Keratinocyte (primary cell): ENCODE data around the gene HSH2D. TPM values are rescaled to one million over a fixed set of nuclear protein-coding genes. Genes with fewer than 3 reads are reported as not detected.

ENCODE experiments used
- DNase-seq: peaks from one replicate; pipeline ENCODE4 v3.0.0-alpha.2; 2011; ENCODE audit warnings: low read depth, missing footprints, low spot score
- FAIRE-seq: peaks from 2 replicates; lab custom pipeline; 2011; peaks lifted over from hg19 to GRCh38; lab: Jason Lieb, UNC
- H2AFZ ChIP-seq: 2 replicates; pipeline ENCODE4 v1.6.0; 2012; ENCODE audit warnings: low read length, control low read depth, inconsistent platforms; ENCODE audit not compliant: control insufficient read depth
- H3K27ac ChIP-seq: 2 replicates; pipeline ENCODE4 v1.5.1; 2011; ENCODE audit warnings: low read length; ENCODE audit not compliant: control insufficient read depth, insufficient read depth
- H3K27me3 ChIP-seq: 3 replicates; pipeline ENCODE4 v1.6.0; 2011; ENCODE audit warnings: low read length; ENCODE audit not compliant: control insufficient read depth, insufficient read depth; ENCODE audit errors: extremely low read depth
- H3K36me3 ChIP-seq, 2 experiments: 2 replicates in 1 of 2; 3 replicates in 1 of 2; pipeline ENCODE4 v1.5.1; 2011; ENCODE audit warnings: low read length in 2 of 2, mild to moderate bottlenecking in 1 of 2; ENCODE audit not compliant: control insufficient read depth in 2 of 2, insufficient read depth in 2 of 2; ENCODE audit errors: extremely low read depth in 1 of 2
- H3K4me1 ChIP-seq: 3 replicates; pipeline ENCODE4 v1.5.1; 2011; ENCODE audit warnings: low read length; ENCODE audit not compliant: control insufficient read depth, insufficient read depth; ENCODE audit errors: extremely low read depth
- H3K4me2 ChIP-seq: 3 replicates; pipeline ENCODE4 v1.6.0; 2011; ENCODE audit warnings: low read depth, low read length; ENCODE audit not compliant: control insufficient read depth, insufficient read depth; ENCODE audit errors: extremely low read depth
- H3K4me3 ChIP-seq, 3 experiments: fragments of 200-600 bp in 1 of 3; sonication (generic) in 1 of 3; 2 replicates in 2 of 3; 3 replicates in 1 of 3; pipeline ENCODE4 v1.5.1; 2011 to 2016; ENCODE audit warnings: low read length in 3 of 3, mild to moderate bottlenecking in 3 of 3, control low read depth in 2 of 3, inconsistent platforms in 1 of 3, low read depth in 1 of 3, mixed read lengths in 1 of 3, mixed run types in 1 of 3, moderate library complexity in 1 of 3; ENCODE audit not compliant: control insufficient read depth in 2 of 3, insufficient read depth in 2 of 3; ENCODE audit errors: extremely low read depth in 1 of 3
- H3K79me2 ChIP-seq: 2 replicates; pipeline ENCODE4 v1.6.0; 2012; ENCODE audit warnings: low read length; ENCODE audit not compliant: control insufficient read depth, insufficient read depth
- H3K9ac ChIP-seq: 3 replicates; pipeline ENCODE4 v1.6.0; 2011; ENCODE audit warnings: low read length; ENCODE audit not compliant: control insufficient read depth, insufficient read depth; ENCODE audit errors: extremely low read depth
- H3K9me1 ChIP-seq: 3 replicates; pipeline ENCODE4 v1.6.0; 2011; ENCODE audit warnings: low read length; ENCODE audit not compliant: control insufficient read depth, insufficient read depth; ENCODE audit errors: extremely low read depth
- H3K9me3 ChIP-seq: 2 replicates; pipeline ENCODE4 v1.5.1; 2012; ENCODE audit warnings: low read depth, low read length; ENCODE audit not compliant: control insufficient read depth
- H4K20me1 ChIP-seq: 3 replicates; pipeline ENCODE4 v1.6.0; 2011; ENCODE audit warnings: low read length; ENCODE audit not compliant: control insufficient read depth, insufficient read depth; ENCODE audit errors: extremely low read depth
- EZH2 ChIP-seq: IDR thresholded peaks from one replicate; pipeline ENCODE4 v1.6.1; 2012; ENCODE audit warnings: inconsistent platforms, mild to moderate bottlenecking, low read length, moderate library complexity
- dilution Hi-C: fragments of 300-500 bp; cut with MboI; formaldehyde crosslinking; loops from one replicate; pipeline ENCODE4 v1.7.0; 2020; ENCODE audit warnings: low sequenced_read_pairs; ENCODE audit not compliant: extremely low pct_ligation_motif_present
- polyA plus RNA-seq, 5 experiments: library from polyadenylated mRNA; depleted of rRNA in 3 of 5; stranded (reverse) in 3 of 5; stranded (forward) in 1 of 5; unstranded in 1 of 5; fragments of >200 nt; gene quantifications; 1 replicate in 1 of 5; 2 replicates in 3 of 5; 3 replicates in 1 of 5; pipeline versions ENCODE4 v1.2.1 to v1.2.3, GENCODE V29; 2011 to 2012; ENCODE audit warnings: missing spikeins in 2 of 5, low read depth in 1 of 5, low replicate concordance in 1 of 5
- TF ChIP-seq, protein P1 (sequence below), 3 experiments: IDR thresholded peaks in 1 of 3; conservative IDR thresholded peaks in 1 of 3; optimal IDR thresholded peaks in 1 of 3; 2 replicates in 2 of 3; 3 replicates in 1 of 3; pipeline versions ENCODE3 to v1.5.1; 2011; ENCODE audit warnings: low read length in 3 of 3, mild to moderate bottlenecking in 3 of 3, moderate library complexity in 2 of 3, control low read depth in 1 of 3, inconsistent platforms in 1 of 3; ENCODE audit not compliant: insufficient read depth in 2 of 3; ENCODE audit errors: extremely low read depth in 1 of 3

The HSH2D gene
- polyA plus RNA-seq, 1 donor (not counting 4 experiments of a cell fraction or from before 2014, with no cell fraction given): 1.1 TPM

DNA sequence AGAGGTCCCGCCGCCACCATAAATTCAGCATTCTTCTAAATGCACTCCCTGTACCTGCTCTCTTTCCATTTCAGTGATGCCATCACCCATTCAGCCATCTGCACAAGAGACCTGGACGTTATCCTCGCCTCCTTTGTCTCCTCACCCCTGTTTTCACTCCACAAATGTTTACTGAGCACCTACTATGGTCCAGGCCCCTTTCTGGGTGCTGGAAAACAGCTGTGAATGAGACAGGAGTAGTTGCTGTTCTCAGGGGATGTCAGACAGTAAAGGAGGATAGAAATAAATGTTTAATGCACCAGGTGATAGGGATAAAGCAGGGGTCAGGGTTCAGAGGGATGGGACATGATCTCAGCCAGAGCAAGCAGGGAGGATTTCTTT lies 57.5 kb downstream of the HSH2D start:
- peaks cover 39% of the 10 kb centered on the region for H3K79me2 ChIP-seq
- dilution Hi-C loops: loop anchor here (25.0 kb wide), 1 partner anchor 161 kb away; no protein-coding TSS in a partner anchor
- no peaks in the 10 kb centered on the region for H3K27me3 ChIP-seq
- no peaks in the 10 kb centered on the region for H3K9me3 ChIP-seq
- H3K9me1 ChIP-seq: peaks cover 3% of the 10 kb centered on the region
- TF ChIP-seq EZH2: no peak
- TF ChIP-seq, protein P1, sequence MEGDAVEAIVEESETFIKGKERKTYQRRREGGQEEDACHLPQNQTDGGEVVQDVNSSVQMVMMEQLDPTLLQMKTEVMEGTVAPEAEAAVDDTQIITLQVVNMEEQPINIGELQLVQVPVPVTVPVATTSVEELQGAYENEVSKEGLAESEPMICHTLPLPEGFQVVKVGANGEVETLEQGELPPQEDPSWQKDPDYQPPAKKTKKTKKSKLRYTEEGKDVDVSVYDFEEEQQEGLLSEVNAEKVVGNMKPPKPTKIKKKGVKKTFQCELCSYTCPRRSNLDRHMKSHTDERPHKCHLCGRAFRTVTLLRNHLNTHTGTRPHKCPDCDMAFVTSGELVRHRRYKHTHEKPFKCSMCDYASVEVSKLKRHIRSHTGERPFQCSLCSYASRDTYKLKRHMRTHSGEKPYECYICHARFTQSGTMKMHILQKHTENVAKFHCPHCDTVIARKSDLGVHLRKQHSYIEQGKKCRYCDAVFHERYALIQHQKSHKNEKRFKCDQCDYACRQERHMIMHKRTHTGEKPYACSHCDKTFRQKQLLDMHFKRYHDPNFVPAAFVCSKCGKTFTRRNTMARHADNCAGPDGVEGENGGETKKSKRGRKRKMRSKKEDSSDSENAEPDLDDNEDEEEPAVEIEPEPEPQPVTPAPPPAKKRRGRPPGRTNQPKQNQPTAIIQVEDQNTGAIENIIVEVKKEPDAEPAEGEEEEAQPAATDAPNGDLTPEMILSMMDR (optimal IDR thresholded peaks at IDR 0.05 in 1 of 3, IDR thresholded peaks at IDR 0.05 in 1 of 3, conservative IDR thresholded peaks at IDR 0.05 in 1 of 3; ENCODE audit: extremely low read depth in 1 of 3, insufficient read depth in 2 of 3, low read length in 3 of 3): no peak
- no peak overlapping the region for H2AFZ ChIP-seq
- no peak overlapping the region for H3K4me3 ChIP-seq
- no peak overlapping the region for H3K4me2 ChIP-seq
- peaks cover 15 to 21% of the 10 kb centered on the region in 2 experiments for H3K36me3 ChIP-seq
- FAIRE-seq (no peak), DNase-seq (no peak)
- no peak overlapping the region for H3K9ac ChIP-seq
- H3K4me1 ChIP-seq: peaks cover 24% of the 10 kb centered on the region
- no peak overlapping the region for H3K27ac ChIP-seq
- peaks cover 2% of the 10 kb centered on the region for H4K20me1 ChIP-seq

DNA sequence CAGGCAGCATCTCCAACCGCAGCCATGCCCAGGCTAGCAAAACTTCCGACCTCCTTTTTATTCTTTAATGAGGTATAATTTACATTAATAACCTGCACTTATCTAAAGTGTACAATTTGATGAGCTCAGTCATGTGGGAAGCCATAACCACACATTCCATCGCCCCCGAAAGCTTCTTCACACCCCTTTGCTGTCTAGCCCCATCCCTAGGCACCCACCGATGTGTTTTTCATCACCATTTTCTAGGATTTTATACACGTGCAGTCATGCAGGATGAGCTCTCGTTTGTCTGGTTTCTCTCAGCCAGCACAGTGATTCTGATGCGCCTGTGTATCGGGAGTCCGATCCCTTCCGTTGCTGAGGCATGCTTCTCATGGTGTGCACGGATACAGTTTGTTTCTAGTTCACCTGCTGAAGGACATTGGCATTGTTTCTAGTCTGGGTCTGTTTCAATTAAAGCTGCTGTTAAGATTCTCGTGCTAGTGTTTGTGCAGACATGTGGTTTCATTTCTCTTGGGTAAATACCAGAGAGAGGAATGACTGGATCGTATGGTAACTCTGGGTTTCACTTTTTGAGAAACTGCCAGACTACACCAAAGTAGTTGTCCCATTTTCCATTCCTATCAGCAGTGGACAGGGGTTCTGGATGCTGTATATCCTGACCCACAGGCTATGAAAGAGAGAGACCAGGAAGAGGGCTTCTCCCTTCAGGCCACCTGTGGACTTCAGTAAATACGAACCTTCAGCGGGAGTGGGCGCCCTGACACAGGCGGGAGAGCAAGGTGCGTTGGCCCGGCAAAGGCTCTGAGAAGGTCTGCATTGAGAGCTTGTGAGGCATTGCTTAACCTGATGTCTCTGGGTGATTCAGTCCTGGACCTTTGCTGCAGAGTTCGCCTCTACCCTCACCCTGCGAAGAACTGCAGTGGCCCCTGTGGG lies 59.1 kb downstream of the HSH2D start:
- Histone ChIP-seq H3K4me3 (no peak overlapping the region), H3K9me1 (peaks cover 3% of the 10 kb centered on the region), H3K4me2 (no peak overlapping the region), H3K9ac (no peak overlapping the region), H3K27ac (no peak overlapping the region), H3K79me2 (peaks cover 39% of the 10 kb centered on the region), H2AFZ (no peak overlapping the region), H3K9me3 (no peaks in the 10 kb centered on the region), H3K4me1 (peaks cover 16% of the 10 kb centered on the region), H3K36me3 (peaks cover 24 to 26% of the 10 kb centered on the region in 2 experiments), H3K27me3 (no peaks in the 10 kb centered on the region), H4K20me1 (peaks cover 2% of the 10 kb centered on the region)
- dilution Hi-C loops: loop anchor here (25.0 kb wide), 1 partner anchor 160 kb away; no protein-coding TSS in a partner anchor
- TF ChIP-seq EZH2: no peak
- TF ChIP-seq, protein P1 (optimal IDR thresholded peaks at IDR 0.05 in 1 of 3, IDR thresholded peaks at IDR 0.05 in 1 of 3, conservative IDR thresholded peaks at IDR 0.05 in 1 of 3; ENCODE audit: extremely low read depth in 1 of 3, insufficient read depth in 2 of 3, low read length in 3 of 3): no peak
- no peak for DNase-seq
- no peak for FAIRE-seq
